Dedifferentiated amniotic fluid mesenchymal stem cell (primary cell): ENCODE results near the gene TANC2.
A peak's percentile ranks its signal among the peaks of the same experiment; 100 is the strongest.

Experiments
- DNase-seq: peaks from one replicate; pipeline ENCODE4 v3.0.0-alpha.2; 2016; ENCODE audit errors: extremely low spot score

The TANC2 gene

DNA sequence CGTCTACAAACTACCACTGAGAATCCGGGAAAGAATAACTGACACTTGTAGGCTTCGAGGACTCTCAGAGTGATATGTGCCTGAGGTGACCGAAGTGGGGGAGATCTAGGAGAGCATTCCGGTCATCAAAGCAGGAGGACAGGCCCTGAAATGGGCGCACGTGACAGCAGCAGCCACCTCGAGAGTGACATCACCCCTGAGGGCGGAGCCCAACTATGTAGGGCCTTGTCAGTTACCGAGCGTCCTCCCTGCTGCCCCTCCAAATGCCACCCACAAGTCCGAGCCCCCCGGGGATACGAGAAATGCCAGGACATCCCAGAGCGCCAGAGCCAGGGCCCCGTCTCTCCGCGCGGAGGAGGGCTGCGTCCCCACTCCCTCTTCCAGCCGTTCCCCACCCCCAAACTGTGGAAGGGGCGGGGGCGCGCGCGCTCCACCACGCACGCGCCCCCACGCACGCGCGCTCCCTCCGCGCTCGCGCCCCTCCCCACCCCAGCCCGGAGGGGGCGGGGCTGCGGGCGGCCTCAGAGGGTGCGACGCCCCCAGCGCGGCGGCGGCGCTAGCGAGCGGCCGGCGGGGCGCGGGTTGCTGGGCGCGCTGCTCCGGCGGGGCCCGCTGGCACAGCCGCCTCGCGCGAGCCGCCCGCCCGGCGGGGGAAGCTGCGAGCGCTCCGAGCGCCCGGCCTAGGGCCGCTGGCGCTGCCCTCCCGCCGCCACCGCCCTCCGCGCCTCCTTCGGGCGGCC is at the start of gene TANC2:
TANC2 (plus strand) TSS at position 550 of the 740 bp plus-strand sequence. CDS start 43,325 bp downstream, outside the sequence.
- peak; percentile 62 for DNase-seq

GRCh38 chr17:62916684-62917571 is 49.1 kb upstream of the TANC2 start:
- DNase-seq, result no peak

DNA sequence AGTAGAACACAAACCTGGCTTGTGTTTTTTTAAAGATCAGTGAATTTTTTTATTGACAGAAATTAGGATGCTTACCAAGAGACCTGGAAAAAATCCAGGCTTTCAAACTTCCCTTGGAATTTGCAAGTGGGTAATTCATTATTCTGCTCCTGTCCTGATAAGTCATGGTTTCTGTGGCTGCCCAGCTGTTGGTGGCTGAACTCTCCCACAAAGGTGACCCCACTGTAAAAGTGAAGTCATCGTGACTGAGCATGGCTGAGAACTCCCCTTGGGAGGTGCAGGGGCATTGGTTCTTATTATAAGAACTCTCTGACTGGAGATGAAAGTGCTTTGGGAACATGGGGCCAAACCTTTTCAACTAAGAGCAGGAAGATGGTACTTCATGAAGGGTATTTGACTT is 46.6 kb upstream of the TANC2 start:
- no peak for DNase-seq

DNA sequence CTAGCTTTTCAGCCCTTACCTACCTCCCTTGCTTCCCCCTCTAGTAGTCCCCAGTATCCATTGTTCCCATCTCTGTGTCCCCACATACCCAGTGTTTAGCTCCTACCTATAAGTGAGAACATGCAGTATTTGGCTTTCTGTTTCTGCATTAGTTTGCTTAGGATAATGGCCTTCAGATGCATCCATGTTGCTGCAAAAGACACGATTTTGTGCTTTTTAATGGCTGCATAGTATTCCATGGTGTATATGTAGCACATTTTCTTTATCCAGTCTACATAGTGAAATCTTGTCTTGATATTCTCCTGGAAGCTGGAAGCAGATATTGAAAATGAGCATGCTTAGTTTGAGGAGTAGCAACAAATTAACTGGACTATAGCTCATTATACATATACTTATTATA is 45.7 kb upstream of the TANC2 start:
- DNase-seq, result no peak

DNA sequence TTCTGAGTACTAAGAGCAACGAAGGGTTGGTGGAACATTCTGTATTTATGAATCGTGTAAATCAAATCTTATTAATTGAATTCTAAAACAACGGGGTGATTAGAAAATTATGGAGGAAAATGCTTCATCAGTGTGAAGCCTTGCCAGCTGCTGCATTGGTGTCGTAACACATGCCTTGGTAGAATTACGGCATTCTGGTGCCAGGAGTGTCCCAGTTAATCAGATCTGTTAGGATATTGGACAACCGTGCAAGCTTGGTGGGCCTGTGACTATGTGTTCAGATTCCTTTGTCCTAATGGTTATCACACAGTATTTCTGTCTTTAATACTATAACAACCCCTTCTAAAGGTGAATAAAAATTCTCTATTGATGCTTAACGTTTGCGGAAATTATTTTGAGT is 44.2 kb upstream of the TANC2 start:
- no peak for DNase-seq

- no peak for DNase-seq
Measured at GRCh38 chr17:62923258-62924150, 42.5 kb upstream of the TANC2 start.

- DNase-seq, result no peak
Measured at GRCh38 chr17:62925267-62925836, 40.7 kb upstream of the TANC2 start.

DNA sequence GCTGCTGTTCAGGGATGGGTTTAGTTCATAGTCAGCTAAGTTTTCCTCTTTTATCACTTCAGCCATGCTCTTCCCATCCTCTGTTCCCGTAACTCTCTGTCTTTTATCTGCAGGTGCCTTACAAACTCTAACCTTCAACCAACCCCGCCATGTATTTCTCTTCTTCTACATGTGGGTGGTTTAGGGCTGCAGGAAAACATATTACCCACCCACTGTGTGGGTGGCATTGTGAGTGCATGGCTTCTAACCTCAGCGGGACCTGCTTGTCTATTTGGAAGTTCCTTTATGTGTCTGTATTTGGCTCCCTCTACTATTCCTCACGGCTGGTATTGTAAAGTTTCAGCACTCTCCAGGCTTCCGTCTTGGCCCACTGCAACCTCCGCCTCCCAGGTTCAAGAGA is 39.0 kb upstream of the TANC2 start:
- DNase-seq, result no peak

DNA sequence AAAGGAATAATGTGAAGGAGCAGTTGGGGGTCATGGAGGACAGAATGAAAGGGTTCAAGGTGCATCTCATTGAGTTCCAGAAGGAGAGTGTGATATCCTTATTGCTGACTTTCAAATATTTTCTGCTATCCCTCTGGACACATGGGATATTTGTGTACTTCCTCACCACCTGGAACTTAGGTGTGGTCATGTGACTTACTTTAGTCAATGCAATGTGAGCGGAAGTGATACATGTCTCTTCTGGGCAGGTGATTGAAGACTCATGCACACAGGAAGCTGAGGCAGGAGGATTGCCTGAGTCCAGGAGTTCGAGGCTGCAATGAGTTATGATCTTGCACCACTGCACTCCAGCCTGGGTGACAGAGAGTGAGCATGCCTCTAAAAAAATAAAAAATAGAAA is 36.7 kb upstream of the TANC2 start:
- DNase-seq, result no peak

- DNase-seq, result no peak
Measured at GRCh38 chr17:62931101-62931500, 34.9 kb upstream of the TANC2 start.

GRCh38 chr17:62933501-62934385 is 32.3 kb upstream of the TANC2 start:
- no peak for DNase-seq

DNA sequence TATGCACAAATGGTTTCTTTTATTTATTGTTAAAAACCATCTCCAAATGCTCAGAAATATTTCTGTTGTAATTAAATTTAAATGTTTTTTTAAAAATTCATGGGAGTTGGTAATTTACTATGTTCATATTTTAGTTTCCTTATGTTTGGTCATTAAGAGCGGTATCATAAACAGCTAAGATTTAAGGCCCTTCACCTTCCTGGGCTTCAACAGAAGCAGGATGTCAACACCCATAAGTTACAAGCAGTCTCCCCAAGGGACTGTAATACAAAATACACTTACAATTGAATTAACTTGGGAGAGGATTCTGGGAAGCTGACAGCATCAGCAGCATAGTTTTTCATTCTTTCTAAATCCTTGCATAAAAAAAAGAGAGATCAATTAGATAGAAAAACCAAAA is 30.9 kb upstream of the TANC2 start:
- no peak for DNase-seq

- DNase-seq, result no peak
Measured at GRCh38 chr17:62935523-62935922, 30.5 kb upstream of the TANC2 start.

- no peak for DNase-seq
Measured at GRCh38 chr17:62937606-62938005, 28.4 kb upstream of the TANC2 start.

- no peak for DNase-seq
Measured at GRCh38 chr17:62941358-62941991, 24.6 kb upstream of the TANC2 start.

DNA sequence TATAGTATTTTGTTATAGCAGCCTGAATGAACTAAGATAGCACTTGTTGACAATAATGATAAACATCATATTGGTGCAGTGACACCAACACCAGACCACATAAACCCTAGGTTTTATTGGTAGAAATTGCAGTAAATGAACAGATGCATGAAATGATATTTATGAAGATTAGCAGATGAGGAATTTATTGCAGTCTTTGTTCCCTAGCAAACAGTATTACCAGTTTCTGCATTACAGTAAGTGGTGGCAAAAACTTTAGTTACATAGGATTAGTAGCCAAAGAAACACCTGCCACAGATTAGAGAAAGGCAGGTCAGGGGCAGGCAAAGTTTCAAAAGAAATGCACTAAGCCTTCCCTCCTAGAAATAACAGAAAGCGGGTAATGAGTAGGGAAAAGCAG is 17.7 kb upstream of the TANC2 start:
- DNase-seq, result no peak

GRCh38 chr17:62949036-62949435 is 17.0 kb upstream of the TANC2 start:
- DNase-seq, result no peak

DNA sequence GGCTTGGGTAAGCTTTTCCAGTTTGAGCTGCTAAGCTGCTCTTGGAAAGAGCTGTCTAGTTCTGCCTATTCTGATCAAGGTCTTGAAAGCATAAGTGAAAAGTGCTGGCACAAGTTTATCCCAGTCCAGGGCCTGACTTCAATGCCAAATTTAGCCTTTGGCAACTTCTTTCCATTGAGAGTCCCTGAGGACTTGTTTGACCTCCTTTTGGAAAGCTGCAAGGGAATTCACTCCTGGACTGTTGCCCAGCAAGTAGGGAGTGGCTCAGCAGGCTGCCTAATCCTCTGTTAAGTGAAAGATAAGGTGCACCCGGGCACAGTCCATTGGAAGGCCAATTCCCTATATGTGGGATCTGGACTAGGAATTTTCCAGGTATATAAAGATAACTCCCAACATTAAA is 16.0 kb upstream of the TANC2 start:
- peak; percentile 85 for DNase-seq

DNA sequence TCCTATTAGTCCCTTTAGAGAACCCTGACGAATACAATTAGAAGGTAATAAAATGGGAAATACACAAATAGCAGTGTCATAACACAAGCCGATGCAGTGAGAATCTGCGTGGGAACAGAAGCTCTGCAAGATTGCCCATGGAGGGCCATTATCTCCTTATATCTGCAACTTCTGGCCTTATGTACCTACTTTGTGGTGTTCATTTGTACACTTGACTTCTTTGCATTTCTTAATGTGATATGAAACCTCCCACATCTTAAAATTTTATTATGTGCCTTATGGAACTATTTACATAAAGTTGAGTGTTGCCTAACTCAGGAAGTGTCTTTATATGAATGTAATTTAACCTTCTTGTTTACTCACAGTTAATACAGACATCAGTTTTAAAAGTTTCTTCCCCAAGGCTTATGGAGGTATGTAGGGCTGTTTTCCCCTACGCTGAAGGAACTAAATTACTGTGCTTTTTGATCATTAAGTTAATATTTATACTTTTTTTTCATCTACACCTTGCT is 10.1 kb upstream of the TANC2 start:
- no peak for DNase-seq

DNA sequence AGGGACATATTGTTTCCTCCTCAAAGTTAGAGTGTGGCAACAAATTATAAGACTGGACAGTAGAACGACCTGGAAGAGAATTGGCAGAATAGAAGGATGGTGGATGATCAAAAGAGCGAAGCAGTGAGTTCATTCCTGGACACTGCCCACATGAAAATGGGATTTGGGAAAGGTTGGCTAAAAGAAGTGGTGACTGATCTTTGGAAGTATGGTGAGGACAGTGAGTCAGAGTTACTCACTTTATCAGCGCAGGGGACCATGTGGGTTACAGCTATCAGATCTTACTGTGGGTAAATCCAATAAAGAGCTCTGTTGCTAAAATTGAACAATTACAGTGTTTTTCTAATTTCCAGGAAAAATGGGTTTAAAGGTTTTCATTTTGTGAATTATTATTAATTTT is 2.7 kb upstream of the TANC2 start:
- DNase-seq, result no peak
